Stimulated activated CD8-positive, alpha-beta memory T cell treated with anti-CD3 and anti-CD28 coated beads, Interleukin-15, amount 100 ng/mL, for 24 hours (primary cell): Measurements from ENCODE around the gene ZNF710.

Experiments
- DNase-seq: peaks from one replicate; pipeline ENCODE4 v3.0.0-alpha.2; 2020; ENCODE audit warnings: low read depth

The ZNF710 gene

DNA sequence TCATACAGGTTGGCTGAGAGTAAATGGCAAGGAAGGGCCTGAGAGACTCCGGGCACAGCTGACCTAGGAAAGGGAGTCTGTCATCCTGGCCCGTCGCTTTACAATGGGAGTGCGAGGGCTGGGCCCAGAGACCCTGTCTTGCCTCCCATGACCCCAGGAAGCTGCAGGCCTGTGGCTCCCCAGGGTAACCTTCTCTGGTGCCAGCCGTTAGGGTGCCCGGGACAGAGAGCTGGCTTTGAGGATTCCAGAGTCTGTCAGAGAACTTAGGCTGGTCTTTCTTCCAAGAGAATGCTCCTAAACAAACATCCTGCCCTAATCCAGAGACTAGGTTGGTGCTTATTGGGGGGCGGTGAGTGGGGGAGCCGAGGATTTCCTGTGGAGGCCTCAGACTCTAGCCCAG lies 18.5 kb downstream of the ZNF710 start:
- no peak for DNase-seq

DNA sequence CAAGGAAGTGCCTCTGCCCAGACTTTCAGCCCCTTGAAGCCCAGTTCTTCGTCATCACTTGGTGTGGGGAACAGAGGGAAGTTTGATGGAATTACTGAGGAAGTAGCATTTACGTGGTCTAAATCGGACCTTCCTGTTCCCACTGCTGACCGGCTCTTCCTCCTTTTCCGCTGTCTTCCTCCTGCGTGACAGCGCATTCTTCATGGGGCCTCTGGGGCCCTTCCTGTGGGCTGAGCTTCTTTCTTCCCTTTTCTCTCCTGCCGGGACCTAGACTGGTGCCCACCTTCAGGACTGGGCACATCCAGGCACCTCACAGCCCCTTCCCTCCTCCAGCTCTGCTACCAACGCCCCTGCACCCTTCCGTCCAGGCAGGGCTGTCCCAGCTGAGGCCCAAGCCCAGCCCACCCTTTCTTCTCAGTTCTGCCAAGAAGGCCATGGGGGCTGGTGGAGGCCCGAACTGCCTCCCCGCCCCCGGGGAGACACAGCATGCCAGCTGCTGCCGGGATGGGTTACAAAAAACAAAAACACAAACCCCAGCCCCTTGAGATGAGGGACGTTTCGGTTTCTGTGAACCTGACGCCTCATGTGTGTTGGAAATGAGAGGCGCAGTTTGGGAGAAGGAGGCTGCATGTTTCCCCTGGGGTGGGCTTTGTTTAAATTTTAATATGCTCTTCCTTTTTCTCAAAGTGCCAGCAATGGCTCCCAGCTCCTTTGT lies 19.1 kb downstream of the ZNF710 start:
- DNase-seq: no peak

DNA sequence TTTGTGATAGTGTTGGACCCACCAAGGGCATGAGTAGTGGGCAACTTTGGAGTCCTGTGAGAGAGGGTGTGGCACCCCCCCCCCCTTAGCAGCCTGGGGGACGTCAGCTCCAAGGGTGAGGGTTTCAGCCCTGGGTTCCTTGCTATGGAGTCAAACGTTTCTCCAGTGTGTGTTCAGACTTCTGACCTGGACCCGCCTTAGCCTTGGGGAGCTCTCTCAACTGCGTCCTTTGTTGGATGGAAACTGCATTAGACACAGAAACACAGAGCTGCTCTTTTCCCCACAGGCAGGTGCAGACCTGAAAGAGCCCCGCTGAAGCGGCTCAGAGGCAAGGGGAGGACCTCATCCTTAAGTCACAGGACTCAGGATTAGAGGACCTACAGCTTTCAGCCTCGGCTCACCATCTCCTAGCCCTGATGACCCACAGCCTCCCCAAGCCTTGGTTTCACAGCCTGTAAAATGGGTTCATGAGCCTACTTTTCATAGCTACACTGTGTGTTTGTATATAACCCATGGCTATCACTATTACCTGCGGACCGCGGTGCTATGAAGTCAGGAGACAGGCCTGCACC lies 19.9 kb downstream of the ZNF710 start:
- no peak for DNase-seq

DNA sequence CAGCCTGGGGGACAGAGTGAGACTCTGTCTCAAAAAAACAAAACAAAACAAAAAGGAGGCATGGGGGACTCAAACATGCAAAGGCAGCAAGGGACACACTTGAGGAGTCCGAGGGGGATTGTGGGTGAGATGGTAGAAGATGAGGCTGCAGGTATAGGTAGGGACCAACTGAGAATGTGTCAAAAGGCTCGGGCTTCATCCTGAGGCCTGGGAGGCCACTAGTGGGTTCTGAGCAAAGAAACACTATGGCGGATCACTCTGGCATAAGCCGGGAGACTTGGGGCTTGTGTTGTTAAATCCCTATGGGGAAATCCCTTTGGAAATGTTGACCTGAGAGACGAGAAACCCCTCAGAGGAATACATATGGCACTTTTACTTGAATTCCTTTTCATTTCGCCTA lies 21.2 kb downstream of the ZNF710 start:
- no peak for DNase-seq

DNA sequence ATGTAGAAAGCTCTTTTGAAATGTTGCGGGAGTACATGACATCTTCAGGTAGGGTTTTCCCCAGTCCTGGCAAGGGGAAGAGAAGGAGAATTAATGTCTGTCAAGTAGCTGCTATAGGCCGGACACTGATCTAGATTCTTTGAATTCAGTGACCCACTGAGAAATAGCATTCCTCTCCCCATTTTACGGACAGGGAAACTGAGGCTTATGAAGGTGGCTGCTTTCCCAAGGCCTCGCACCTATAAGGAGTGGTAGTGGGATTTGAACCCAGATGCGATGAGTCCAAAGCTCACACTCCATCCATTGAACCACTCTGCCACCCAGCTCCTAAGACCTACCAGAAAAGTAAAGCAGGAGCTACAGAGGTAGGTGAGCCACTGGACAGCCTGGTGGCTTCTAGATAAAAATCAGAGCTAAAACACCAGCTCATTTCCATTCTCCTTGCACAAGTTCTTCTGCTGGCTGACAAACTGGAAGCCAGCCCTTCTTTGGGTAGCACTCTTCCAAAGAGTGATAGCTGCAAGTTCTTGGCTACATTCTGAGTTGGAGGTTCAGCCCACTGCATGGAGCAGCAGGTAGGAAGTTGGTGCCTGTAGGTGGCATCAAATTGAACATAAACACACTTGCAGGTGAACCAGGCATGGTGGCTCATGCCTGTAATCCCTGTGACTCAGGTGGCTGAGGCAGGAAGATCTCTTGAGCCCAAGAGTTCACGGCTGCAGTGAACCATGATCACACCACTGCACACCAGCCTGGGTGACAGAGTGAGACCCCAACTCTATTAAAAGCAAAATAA lies 22.0 kb downstream of the ZNF710 start:
- DNase-seq: no peak

DNA sequence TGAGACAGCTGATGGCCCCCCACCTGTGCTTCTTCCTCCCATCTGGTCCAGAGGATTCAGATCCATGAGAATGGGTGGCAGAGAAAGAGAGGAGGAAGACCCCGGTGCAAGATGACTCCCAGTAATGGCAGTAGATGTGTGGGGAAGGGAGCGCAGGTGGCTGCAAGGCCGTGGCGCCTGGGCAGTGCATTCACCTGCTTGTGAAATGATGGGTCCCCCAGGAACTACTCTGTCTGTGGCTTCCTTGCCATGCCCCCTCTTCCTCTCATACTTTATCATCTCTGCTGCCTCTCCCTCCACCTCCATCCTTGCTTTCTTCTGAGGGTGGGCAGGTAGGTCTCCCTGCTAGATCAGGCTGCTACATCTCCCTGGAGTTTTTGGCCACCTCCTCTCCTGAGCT lies 23.3 kb downstream of the ZNF710 start:
- DNase-seq: no peak

DNA sequence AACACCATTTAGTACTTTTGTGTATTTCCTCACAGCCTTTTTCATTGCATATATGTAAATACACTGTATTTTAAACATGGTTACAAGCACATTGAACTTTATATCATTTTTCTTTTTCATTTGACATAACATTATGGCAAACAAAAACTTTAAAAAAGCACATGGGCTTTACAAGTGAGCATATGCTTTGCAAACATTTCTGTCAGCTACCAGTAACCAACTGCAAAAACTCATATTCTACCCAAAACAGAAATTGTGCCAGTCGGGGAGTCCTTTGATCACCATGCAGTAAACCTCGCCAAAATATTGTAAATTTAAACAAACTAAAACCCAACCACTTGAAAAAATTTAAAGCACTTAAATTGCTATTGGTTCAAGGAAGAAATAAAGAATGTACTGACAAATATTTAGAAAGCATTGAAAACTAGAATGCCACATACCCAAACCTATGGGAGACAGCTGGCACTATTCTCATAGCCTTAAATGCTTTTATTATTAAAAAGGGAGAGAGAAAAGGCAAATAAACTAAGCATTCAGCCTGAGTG lies 24.4 kb downstream of the ZNF710 start:
- DNase-seq: no peak

DNA sequence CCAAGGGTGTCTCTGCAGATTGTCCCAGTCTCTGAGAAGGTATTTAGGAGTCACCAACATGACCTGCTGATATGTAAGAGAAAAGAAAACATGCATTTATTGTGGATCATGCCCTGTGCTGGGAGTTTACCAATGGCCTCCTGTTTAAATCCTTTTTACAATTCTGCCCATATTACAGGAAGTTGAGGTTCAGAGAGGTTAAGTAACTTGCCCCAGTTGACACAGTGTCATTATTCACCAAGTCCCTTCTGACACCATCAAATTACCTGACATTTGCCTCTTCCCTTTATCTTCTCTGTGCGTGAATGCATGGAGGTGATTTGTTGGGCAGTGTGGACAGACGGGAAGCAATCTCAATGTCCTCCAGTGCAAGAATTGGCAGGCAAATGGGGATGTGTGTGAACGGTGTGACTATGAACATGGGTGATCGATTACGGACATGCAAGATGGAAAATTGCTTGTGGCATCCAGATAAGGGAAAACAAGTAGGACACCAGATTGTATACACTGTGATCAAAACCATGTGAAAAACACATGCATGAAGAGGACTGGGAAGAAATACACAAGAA lies 27.3 kb downstream of the ZNF710 start:
- no peak for DNase-seq

DNA sequence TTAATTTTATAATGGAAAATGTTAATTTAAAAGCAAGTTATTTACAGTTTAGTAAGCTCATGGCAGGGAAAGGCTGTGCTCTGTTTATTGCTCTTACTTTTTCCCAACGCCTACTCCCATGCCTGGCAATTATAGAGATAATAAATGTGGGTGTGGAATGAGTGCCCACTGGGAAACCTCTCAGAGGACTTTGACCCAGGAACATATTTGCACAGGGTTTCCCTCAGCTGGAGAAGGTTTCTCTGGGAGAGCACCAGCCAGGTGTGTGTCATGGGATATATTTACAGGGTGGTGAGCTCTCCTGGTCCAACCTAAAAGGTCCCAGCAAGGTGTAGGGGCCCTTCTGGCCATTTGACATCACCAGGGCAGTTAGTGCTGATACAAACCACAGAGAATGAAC lies 27.9 kb downstream of the ZNF710 start:
- DNase-seq: no peak

DNA sequence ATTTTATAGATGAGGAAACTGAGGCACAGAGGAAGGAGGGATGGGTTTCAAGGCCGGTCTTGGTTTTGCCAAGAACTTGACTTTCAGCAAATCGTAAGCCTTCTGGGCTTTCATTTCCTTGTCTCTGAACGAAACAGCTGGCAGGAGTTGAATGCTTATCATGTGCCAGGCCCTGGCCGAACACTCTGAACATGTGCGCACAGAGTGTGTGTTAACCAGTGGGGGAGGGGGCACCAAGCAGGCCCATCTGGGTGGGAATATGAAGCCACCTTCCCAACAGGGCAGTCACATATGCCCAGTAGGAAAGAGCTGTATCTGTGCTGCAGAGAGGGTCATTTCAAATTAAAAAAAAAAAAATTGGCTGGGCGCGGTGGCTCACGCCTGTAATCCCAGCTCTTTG lies 29.3 kb downstream of the ZNF710 start:
- DNase-seq: no peak

DNA sequence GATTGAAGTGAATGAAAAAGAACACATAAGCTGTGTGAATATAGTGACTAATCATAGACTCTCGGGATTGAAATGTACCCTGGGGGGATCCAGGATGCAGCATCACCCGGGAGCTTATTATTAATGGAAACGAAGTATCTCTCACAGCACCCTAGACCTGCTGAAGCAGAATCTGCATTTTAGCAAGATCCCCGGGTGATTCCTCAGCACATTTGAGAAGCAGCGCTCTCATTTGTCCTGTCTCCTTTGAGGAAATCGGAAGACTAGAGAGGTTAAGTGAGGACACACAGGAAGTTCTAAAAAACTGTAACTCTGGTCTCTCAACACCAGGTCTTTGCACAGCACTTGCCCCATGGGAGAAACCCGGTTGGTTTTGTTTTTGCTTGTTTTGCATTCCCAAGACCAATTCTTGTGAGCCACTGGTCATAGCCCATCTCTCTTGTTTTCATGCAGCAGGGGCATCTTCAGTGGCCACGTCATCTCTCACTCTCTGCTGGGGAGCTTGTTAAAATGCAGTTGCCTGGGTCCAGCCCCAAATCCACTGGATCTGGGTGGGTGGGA lies 30.2 kb downstream of the ZNF710 start:
- DNase-seq: no peak

DNA sequence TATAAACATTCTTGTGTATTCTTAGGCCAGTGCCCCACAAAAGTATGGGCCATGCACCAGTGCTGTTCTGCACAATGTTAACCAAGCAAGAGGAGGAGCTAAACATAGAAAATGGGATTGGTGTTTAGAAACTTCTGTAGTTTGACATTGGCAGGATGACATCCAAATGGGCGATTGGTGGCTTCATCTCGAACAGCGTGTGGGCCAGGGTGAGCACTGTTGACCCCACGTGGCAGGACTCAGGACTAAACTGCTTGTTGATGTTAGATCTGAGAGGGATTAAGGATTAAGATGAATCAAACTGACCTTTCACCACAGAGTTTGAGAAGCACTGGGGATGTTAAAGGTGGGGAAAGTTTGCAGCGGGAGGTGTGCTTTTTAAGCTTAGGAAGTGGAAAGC lies 31.9 kb downstream of the ZNF710 start:
- DNase-seq: no peak

DNA sequence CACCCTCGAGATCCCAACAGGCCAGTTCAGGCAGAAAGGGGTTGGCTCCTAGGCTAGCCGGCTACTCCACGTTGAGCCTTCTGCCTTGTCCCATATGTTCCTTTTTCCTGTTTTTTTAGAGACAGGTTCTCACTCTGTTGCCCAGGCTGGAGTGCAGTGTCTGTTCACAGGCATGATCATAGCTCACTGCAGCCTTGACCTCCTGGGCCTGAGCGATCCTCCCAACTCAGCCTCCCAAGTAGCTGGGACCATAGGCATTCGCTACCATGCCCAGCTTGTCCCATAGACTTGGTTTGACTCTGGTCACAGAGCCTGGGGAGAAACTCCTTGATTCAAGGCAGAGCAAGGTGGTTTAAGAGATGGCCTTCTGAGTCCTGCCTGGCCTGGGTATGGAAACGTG lies 32.3 kb downstream of the ZNF710 start:
- DNase-seq: no peak

DNA sequence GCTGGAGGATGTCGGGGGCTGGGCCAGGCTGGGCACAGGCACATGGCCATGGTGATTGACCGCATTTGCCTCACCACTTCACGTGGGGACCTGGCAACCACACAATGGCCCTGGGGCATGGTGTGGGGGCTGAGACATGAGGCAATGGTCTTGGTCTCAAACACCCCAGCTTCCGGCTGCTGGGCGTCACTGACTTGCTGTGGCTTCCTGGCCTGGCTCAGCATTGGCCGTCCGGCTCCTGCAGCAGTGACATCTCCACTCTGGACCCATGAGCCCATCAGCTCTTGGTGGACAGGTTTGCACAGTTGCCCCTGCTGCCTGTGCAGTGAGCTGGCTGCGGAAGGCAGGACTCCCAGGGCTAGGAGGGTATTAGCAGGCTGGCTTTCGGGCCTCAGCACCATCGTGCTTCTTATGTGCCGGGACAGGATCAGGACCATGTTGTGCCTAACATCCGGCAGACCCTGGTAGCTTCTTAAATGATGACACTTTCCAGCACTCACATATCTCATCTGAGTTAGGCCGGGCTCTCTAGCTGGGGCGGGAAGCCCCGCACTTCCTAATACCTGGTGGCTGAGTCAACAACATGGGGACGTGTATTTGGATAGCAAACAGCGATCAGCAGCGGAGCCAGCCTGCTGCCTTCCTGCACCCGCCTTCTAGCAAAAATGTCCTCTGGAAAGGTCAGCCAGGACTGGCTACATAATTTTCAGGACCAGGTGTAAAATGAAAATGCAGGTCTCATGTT lies 34.1 kb downstream of the ZNF710 start:
- DNase-seq: no peak

DNA sequence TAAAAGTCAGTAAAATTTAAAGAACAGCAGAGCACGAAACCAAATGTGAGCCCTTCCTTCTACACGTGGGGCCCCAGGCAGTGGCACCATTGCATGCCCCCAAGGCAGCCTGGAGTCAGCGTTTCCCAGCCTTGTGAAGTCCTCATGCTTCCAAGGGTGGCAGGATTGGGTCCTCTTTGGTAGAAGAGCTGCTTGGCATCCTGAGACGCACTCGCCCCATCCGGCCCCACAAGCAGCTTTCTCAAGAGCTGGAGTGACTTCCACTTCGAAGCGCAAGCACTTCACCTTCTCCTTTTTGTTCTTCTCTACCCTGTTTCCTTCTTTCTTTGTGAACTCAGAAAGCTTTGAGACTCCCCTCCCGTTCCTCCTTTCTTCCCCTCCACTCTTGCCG lies 34.7 kb downstream of the ZNF710 start:
- DNase-seq: no peak

DNA sequence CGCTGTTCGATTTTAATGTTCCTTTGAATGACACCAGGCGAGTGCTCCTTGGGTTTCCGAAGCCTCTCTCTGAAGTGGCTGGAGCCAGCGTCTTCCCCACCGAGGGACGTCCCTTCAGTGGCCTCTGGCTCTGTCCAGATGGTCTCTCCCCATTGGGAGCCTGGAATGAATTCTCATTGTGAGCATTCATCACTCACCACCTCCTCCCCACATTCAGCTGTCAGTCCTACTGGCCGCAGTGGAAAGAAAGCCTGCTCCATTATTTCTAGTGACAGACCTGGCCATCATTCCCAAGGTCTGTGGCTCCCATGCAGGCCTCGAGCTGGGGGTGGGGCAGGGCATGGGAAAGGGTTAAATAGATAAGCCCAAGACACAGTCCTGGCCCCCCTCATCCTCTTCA lies 35.2 kb downstream of the ZNF710 start:
- no peak for DNase-seq

DNA sequence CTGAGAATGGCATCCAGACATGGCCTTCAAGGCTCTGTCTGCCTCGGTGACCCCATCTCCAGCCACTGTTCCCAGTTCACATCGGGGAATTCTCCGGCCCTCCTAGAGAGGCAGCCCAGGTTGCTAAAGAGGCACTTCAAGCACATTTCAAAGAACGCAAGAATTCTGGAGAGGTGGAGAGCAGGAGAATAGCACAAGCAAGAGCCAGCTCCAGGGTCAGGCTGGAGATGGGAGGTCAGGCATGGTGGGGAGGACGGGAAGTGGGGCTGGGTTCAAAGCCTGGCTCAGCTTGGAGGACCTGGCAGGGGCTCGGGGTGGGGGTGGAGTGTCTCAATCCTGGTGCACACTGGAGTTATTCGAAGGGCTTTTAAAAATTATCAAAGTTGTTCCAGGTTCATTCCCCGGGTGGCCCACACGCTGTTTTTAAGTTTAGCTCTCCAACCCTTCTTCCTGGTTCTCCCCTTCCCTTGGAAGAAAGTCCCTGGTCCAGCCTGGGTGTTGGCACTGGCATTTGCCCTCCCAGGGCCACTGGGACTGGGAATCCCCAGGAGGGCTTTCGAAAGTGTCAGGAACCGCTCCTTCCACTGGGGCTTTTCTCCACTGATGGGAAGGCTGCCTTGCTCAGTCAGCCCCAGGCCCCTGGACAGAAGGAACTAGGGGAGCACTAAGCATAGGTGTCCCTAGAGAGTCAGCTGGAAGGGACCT lies 35.8 kb downstream of the ZNF710 start:
- no peak for DNase-seq

DNA sequence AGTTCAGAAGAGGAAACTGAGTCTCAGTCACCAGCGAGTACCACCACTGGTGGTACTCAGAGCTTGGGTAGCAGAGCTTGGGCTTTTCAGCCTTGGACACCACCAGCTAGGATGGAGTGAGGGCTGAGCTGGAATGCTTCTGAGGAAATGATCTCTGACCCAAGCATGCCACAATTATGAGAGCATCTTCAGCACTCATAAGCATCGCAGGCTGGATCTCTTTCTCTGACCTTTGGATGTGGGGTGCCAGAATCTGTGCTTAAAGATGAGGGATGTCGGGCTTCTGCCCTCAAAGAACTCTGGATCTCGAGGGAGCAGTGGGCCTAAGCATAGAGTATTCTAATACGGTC lies 36.4 kb downstream of the ZNF710 start:
- DNase-seq: no peak

DNA sequence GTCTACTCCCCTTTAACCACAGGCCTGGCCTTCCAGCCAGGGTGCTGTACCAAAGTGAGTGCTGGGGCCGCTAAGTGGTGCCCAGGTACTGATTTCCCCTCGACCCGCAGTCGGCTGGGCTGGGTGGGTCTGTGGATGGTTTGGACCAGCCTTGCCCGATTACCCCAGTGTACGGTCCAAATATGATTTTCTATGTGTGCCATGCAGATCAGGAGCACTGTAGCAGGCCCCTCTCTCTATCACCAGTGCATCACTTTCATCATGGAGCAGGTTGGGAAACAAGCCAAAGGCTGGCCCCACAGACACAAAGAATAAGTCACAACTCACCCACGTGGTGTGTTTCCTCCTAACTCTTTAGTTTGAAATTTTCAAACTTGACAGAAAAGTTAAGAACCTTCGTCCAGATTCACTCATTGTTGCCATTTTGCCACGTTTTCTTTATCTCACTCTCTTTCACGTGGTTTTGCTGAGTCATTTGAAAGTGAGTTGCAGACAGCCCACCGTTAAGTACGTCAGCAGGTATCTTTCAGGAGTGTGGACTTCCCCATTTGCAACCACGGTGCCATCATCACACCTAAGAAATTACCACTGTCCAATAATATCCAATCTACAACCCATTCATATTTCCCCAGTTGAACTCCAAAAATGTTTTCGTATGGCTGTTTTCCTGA lies 37.0 kb downstream of the ZNF710 start:
- DNase-seq: no peak

DNA sequence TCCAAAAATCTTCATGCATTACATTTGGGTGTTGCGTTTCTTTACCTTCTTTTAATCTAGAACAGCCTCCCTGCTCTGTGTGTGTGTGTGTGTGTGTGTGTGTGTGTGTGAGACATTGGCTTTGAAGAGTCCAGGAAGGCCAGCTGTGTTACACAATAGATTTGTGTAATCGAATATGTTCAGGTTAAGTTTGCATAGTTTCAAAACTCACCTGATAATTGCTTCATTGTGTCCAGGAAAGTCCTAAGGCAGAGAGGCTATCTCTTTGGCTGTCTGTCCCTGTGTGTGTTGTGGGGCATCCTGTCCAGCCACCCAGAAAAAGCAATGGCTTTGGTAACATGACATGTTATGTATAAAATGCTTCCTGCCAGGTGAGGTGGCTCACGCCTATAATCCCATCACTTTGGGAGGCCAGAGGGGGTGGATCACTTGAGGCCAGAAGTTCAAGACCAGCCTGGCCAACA lies 37.5 kb downstream of the ZNF710 start:
- no peak for DNase-seq

DNA sequence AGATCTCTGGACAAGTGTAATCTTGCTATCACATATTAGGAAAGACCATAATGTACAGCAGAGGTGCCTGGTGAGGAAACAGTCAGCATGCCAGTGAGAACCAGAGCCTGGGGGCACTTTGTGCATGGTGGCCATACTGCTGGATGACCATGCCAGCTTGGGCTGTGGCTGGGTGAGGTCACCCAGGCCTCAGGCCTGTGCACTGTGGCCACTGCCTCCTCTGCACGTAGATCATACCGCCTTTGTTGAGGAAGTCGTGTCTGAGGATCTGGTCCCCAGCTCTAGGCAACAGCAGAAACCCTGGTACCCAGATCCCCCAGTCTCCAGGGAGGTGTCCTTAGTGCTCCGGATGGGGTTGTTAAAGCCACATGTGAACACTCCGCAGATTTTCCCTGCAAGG lies 38.9 kb downstream of the ZNF710 start:
- no peak for DNase-seq
